Glomerular visceral epithelial cell (primary cell): ENCODE measurements around the gene CPXM2.

Source experiments
- DNase-seq: peaks from one replicate; pipeline ENCODE4 v3.0.0-alpha.2; 2016; ENCODE audit errors: extremely low spot score

CPXM2 gene

GRCh38 chr10:123904834-123905409 lies 13.3 kb upstream of the CPXM2 start:
- DNase-seq = no peak

- DNase-seq = no peak
These were observed 12.0 kb upstream of the CPXM2 start for GRCh38 chr10:123903621-123904020.

GRCh38 chr10:123901621-123902020 lies 10.0 kb upstream of the CPXM2 start:
- no peak for DNase-seq

GRCh38 chr10:123897146-123897545 lies 5.5 kb upstream of the CPXM2 start:
- no peak for DNase-seq

- DNase-seq = no peak
These were observed 4.8 kb upstream of the CPXM2 start for GRCh38 chr10:123896246-123896927.

GRCh38 chr10:123893651-123894050 lies 2.0 kb upstream of the CPXM2 start:
- DNase-seq = no peak

- DNase-seq = no peak
These were observed 857 bp downstream of the CPXM2 start for GRCh38 chr10:123890756-123891143.

- DNase-seq = no peak
These were observed 1.4 kb downstream of the CPXM2 start for GRCh38 chr10:123890226-123890625.

GRCh38 chr10:123889821-123890220 lies 1.8 kb downstream of the CPXM2 start:
- no peak for DNase-seq

- no peak for DNase-seq
These were observed 2.9 kb downstream of the CPXM2 start for GRCh38 chr10:123888751-123889150.

GRCh38 chr10:123888256-123888655 lies 3.4 kb downstream of the CPXM2 start:
- DNase-seq = no peak

- no peak for DNase-seq
These were observed 5.3 kb downstream of the CPXM2 start for GRCh38 chr10:123886292-123886691.

GRCh38 chr10:123885406-123886170 lies 6.0 kb downstream of the CPXM2 start:
- DNase-seq = no peak

GRCh38 chr10:123884907-123885381 lies 6.7 kb downstream of the CPXM2 start:
- DNase-seq = no peak

- DNase-seq = no peak
These were observed 7.2 kb downstream of the CPXM2 start for GRCh38 chr10:123884351-123884906.

GRCh38 chr10:123883673-123884320 lies 7.8 kb downstream of the CPXM2 start:
- DNase-seq = no peak

- DNase-seq = no peak
These were observed 8.7 kb downstream of the CPXM2 start for GRCh38 chr10:123882681-123883445.

- no peak for DNase-seq
These were observed 9.4 kb downstream of the CPXM2 start for GRCh38 chr10:123882177-123882576.

- no peak for DNase-seq
These were observed 11.9 kb downstream of the CPXM2 start for GRCh38 chr10:123879606-123880257.

- no peak for DNase-seq
These were observed 12.8 kb downstream of the CPXM2 start for GRCh38 chr10:123878666-123879303.
